HG03108 (cell line): Measurements from ENCODE around the gene CENPC.

Experiments used
- ATAC-seq: cut with Tn5 transposase; IDR thresholded peaks from one replicate; pipeline ENCODE4 v1.9.1; 2021; ENCODE audit warnings: moderate library complexity; ENCODE audit not compliant: unreplicated experiment

The CENPC gene, protein sequence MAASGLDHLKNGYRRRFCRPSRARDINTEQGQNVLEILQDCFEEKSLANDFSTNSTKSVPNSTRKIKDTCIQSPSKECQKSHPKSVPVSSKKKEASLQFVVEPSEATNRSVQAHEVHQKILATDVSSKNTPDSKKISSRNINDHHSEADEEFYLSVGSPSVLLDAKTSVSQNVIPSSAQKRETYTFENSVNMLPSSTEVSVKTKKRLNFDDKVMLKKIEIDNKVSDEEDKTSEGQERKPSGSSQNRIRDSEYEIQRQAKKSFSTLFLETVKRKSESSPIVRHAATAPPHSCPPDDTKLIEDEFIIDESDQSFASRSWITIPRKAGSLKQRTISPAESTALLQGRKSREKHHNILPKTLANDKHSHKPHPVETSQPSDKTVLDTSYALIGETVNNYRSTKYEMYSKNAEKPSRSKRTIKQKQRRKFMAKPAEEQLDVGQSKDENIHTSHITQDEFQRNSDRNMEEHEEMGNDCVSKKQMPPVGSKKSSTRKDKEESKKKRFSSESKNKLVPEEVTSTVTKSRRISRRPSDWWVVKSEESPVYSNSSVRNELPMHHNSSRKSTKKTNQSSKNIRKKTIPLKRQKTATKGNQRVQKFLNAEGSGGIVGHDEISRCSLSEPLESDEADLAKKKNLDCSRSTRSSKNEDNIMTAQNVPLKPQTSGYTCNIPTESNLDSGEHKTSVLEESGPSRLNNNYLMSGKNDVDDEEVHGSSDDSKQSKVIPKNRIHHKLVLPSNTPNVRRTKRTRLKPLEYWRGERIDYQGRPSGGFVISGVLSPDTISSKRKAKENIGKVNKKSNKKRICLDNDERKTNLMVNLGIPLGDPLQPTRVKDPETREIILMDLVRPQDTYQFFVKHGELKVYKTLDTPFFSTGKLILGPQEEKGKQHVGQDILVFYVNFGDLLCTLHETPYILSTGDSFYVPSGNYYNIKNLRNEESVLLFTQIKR

DNA sequence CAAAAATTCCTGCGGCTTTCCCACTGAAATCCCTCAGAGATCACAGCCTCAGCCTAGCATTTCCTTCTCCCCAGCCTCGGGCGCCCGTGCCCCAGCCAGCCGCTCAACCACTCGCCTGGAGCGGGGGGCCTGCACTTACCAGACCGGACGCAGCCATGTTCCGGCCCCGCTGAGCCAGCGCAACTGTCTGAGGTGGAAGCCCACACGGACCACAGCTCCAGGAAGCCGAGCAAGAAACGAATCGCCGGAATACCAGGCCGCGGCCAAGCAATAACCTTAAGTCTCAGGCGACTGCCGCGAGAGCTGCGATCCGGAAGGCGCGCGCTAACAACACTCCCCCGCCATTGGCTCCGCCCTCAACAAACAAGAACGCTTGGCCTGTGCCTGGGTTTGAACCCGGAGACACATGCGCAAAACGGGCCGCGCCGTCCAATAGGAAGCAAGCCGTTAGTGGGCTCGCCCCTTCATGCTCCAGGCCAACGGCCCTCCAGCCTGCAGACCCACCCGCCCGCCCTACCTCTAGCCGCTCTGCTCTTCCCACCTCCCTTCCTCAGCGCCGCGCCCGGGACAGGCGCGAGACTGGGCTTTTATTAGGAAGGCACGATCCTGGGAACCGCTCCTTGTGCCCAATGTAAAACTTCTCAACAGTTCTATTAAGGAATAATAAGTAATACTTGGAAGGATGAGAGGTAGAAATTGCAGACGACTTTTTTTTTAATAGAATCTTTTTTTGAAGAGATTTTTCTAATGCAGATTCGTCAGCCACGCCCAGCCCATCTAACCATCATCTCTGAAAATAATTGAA, at the start of gene CENPC:
Gene CENPC, minus strand, starts transcription at position 305 of the 805 bp plus-strand sequence. Its CDS starts 148 bp downstream, at position 157.
- peak; percentile 95 for ATAC-seq

- ATAC-seq: no peak
Observed at GRCh38 chr4:67593741-67594175, 48.5 kb upstream of the CENPC start.

DNA sequence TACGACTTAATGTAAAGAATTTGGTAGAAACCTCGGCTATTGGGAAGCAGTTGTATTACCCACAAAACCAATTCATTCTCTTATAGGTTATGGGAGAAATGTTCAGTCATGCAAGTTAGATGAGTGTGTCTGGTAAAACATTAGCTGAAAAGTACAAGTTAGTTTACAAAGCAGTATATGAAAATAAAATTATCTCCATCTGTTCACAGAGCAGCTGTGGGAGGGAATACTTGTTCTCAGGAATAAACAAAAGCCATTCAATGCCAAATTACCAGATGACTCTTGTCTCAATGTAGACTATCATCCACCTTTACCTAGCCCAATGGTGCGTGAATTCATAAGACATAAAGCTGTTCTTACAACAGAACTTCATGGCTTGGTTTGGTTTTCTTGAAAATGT, 41.9 kb upstream of the CENPC start:
- ATAC-seq: no peak

DNA sequence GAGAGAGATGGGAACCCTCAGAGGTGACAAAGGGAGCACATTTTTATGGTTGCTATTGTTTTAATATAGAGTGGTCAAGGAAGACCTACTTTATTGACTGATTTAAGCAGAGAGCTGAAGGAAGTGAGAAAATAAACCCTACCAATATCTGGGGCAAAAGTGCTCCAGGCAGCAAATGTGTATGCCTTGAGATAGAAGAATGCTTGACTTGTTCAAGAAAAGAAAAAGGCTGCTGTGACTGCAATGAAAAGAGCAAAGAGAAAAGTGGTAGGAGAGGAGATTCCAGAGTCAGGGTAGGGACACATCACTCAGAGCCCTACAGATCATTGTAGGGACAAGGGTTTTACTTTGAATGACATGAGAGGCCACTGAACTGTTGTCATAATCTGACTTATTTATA, 39.2 kb upstream of the CENPC start:
- ATAC-seq: no peak

- no peak for ATAC-seq
Observed at GRCh38 chr4:67581913-67582312, 36.6 kb upstream of the CENPC start.

DNA sequence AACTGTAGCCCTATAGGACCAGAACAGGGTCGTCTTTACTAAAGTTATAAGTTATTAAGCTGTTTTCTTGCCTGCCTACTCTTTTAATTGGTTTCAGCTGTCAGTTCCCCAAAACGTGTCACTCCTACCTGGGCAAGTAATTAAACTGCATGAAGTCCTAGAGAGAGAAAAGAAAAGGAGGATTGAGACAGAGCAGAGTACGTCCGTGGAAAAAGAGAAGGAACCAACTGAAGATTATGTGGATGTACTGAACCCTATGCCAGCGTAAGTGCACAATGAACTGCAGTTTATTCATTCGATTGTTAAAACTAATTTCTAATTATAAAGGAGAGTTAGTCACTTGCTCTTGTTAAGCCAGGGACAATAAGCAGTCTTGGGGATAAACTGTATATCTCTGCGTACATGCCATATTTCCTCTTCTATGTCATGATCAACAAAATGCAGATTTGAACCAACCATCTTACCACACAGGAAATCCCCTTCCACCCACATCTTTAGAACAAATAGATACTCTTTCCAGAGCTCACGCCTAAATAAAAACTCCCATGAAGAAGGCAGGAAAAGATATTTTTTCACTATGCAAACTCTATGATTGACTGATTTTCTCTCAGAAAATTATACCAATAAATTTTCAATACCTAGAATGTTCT, 36.0 kb upstream of the CENPC start:
- ATAC-seq: no peak

GRCh38 chr4:67580577-67580976, 35.3 kb upstream of the CENPC start:
- no peak for ATAC-seq

- ATAC-seq: peak; percentile 36
Observed at GRCh38 chr4:67576538-67576937, 31.2 kb upstream of the CENPC start.

DNA sequence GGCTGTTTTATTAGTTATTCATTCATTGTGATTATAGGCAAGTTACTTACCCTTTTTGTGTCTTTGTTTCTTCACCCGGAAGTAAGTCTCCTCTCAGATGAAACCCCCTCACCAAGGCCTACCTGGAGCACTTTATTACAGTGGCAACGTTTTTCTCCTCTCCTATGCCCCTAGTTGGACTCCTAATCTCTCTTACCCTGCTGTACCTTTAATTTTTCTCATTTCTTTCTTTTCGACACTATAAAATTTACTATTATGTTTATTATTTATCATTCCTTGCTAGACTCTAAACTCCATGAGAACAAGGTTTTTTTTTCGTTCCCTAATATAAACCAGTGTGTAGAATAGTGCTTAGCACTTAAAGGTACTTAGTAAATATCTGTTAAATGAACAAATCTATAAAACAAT, 30.8 kb upstream of the CENPC start:
- ATAC-seq: no peak

- peak; percentile 85 for ATAC-seq
Observed at GRCh38 chr4:67575232-67576058, 30.1 kb upstream of the CENPC start.

DNA sequence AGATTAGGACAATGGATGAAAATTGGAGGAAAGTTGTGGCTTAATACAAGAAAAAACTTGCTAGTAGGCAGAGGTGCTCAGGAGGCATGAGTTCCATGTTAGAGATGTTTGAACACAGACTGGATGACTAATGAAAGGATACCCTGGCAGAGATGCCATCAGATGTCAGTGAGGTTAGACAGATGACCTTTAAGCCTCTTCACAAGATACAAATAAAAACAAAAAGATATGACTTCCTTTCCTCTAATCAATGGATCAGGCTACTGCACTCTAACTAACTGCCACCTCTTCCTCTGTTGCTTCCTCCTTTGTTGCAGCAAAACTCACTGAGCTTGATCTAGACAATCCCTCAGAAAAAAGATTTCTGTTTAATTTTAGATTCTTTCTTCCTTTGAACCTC, 27.9 kb upstream of the CENPC start:
- ATAC-seq: no peak

DNA sequence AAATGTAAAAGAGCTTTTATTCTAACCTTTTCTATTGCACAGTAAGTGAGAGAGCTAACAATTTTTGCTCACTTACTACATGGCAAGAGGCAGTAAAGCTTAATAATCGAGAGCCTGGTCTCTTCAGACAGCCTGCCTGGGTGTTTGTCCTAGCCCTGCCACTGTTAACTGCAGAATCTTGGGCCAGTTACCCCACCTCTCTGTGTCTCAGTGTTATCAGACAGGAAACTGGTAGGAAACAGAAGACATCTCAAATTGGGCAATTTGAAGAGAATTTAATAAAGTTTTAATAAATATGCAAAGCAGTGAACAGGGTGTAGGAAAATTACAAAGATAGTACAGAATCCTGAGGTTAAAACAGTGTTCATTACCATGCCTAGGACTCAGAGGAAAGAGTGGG, 26.7 kb upstream of the CENPC start:
- no peak for ATAC-seq

GRCh38 chr4:67570537-67570936, 25.2 kb upstream of the CENPC start:
- no peak for ATAC-seq

GRCh38 chr4:67568820-67569219, 23.5 kb upstream of the CENPC start:
- ATAC-seq: no peak

DNA sequence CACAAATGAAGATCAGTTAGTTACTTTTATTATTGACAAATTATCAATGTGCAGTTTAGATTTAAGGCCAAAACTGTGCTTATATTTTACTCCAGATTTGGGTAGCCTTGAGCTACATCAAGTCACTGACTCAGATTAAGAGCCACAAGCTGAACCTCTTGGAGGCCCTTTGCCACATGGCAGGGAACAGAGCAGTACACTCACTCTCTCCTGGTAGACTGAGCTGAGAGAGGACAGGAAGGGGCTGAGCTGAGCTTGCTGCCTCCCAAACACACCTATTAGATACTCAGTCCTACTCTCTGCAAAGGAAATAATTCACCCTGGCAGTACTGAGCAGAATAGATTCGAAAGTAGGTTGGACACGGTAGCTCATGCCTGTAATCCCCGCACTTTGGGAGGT, 21.0 kb upstream of the CENPC start:
- ATAC-seq: no peak

DNA sequence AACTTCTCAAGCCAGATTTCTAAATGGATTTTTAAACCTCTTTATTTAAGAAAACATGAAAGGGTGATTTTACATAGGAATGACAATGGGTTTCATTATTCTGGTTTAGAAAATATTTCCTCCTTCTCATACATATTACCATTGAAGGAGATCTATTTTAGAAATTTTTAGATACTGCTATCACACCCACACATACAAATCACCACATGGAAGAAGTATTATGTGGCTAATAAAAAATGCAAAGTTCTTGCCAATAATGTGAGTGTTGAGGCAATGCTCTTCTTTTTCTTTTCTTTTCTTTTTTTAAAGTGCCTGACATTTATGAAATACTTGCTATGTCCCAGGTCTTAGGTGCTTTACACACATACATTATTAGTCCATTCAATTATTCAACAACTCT, 20.0 kb upstream of the CENPC start:
- ATAC-seq: no peak

DNA sequence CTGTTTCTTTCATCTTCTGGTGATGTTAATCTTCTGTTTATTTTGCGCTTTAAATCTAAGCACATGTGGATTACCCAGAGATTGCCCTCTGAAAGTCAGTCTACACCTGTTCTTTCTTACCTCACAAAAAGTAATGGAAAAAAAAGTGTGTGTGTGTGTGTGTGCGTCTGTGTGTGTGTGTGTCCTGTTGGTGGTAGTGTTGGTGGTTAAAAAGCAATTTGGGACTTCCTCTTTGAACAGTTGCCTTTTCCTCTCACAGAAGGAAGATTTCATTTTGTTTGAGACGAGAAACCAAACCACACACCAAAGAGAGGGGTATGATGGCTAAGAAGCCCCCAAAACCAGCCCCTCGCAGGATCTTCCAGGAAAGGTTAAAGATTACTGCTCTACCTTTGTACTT, 13.2 kb upstream of the CENPC start, which contains the start of gene STAP1:
Gene STAP1, plus strand, starts transcription at position 235 of the 400 bp plus-strand sequence. Its CDS starts 83 bp downstream, at position 318.
- ATAC-seq: peak; percentile 42

DNA sequence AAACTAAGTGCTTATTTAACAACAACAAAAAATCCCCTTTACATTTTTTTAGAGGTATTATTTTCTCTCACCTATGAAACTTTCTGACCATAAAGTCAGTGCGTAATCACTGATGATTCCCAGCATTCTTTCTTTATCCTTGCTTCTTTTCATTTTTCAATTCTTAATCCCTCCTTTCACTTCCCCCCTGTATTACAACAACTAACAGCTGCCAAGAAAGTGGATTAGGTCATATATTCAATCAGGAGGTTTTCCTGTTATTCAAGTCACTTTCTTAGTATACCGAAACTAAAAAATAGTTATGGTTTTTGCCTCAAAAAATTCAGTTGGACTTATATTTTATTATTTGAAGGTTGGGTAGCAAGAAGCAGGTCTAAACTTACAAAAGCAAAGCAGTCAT, 11.1 kb upstream of the CENPC start:
- no peak for ATAC-seq

- no peak for ATAC-seq
Observed at GRCh38 chr4:67555447-67555846, 10.1 kb upstream of the CENPC start.
